ENCODE measurements around the gene FBLN5.

DNA sequence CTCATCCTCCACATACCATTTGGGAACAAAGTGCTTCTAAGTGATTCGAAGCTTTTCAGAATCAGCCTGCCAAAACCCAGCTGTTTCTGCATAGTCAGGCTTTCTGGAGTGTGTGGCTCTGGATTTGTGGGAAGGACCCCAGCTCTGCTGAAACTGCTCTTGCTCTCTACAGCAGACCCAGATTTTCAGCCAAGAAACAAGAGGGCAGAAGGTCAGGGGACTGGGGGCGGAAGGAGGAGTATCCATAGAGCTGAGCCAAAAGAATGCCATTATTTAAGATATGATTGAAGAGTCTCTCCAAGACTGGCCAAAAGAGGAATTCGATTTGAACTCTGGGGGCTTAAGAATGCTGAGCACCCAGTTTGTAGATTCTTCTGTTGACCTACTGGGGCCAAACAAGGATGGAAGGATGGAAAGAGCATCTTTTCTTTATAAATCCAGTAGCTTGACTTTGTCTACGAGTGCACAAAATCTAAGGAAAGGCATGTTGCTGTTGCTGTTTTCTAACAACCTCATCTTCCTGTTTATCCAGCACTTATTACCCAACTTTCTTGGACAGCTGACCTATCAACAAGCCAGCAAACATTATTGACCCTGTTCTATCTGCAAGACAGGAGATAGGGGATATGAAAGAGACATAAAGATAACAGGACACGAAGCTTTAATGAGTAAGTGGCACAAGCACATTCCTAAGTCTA is 29.2 kb downstream of the FBLN5 start:
- no peak for TF ChIP-seq POLR2A (IDR thresholded peaks at IDR 0.05)
- TF ChIP-seq, protein P1, sequence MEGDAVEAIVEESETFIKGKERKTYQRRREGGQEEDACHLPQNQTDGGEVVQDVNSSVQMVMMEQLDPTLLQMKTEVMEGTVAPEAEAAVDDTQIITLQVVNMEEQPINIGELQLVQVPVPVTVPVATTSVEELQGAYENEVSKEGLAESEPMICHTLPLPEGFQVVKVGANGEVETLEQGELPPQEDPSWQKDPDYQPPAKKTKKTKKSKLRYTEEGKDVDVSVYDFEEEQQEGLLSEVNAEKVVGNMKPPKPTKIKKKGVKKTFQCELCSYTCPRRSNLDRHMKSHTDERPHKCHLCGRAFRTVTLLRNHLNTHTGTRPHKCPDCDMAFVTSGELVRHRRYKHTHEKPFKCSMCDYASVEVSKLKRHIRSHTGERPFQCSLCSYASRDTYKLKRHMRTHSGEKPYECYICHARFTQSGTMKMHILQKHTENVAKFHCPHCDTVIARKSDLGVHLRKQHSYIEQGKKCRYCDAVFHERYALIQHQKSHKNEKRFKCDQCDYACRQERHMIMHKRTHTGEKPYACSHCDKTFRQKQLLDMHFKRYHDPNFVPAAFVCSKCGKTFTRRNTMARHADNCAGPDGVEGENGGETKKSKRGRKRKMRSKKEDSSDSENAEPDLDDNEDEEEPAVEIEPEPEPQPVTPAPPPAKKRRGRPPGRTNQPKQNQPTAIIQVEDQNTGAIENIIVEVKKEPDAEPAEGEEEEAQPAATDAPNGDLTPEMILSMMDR (IDR thresholded peaks at IDR 0.05 in 4 of 5, conservative IDR thresholded peaks at IDR 0.05 in 1 of 5) = no peak
